Measurements from ENCODE around the gene LRP1B. TPM values are rescaled to one million over a fixed set of nuclear protein-coding genes. Genes with fewer than 3 reads are reported as not detected.

LRP1B gene
- total and polyA plus RNA-seq, 2 donors (not counting 1 experiment from before 2014, with no cell fraction given): under 0.01 to 0.01 TPM

- TF ChIP-seq EZH2 (IDR thresholded peaks at IDR 0.05; ENCODE audit: low read length, missing control alignments) (no peak), CTCF (conservative IDR thresholded peaks at IDR 0.05 in 1 of 2, IDR thresholded peaks at IDR 0.05 in 1 of 2; ENCODE audit: low read depth in 1 of 2, low read length in 2 of 2) (no peak)
- H3K9ac ChIP-seq (ENCODE audit: insufficient read depth, low read length): no peak overlapping the region
- H3K79me2 ChIP-seq (ENCODE audit: control insufficient read depth, insufficient read depth, low read length): no peaks in the 10 kb centered on the region
- H3K4me1 ChIP-seq (ENCODE audit: control insufficient read depth, extremely low read depth, insufficient read depth, low read length): no peaks in the 10 kb centered on the region
- H2AFZ ChIP-seq (ENCODE audit: low read length): no peak overlapping the region
- no peaks in the 10 kb centered on the region for H3K27me3 ChIP-seq (ENCODE audit: control insufficient read depth, insufficient read depth, low read length)
- no peak overlapping the region for H3K4me3 ChIP-seq (replicated peaks in 1 of 4; ENCODE audit: control extremely low read depth in 1 of 4, insufficient read depth in 1 of 4, low read depth in 3 of 4, low read length in 4 of 4)
- H3K27ac ChIP-seq (ENCODE audit: insufficient read depth, low read length): no peak overlapping the region
- no peaks in the 10 kb centered on the region for H3K36me3 ChIP-seq (ENCODE audit: control insufficient read depth, insufficient read depth, low read length)
- DNase-seq (ENCODE audit: low read depth in 2 of 2): no peak
- H3K9me3 ChIP-seq (ENCODE audit: control insufficient read depth, insufficient read depth, low read depth, low read length): no peaks in the 10 kb centered on the region
- H4K20me1 ChIP-seq (ENCODE audit: control insufficient read depth, extremely low read depth, insufficient read depth, low read length): no peaks in the 10 kb centered on the region
- H3K4me2 ChIP-seq (ENCODE audit: extremely low read depth, insufficient read depth, low read length): no peak overlapping the region
Measured at GRCh38 chr2:140401056-140401455, 1729.8 kb downstream of the LRP1B start.

GRCh38 chr2:140392824-140393223, 1738.0 kb downstream of the LRP1B start:
- DNase-seq (ENCODE audit: low read depth in 2 of 2): peak in 1 of 2 donors; percentile 18
- no peak overlapping the region for H2AFZ ChIP-seq (ENCODE audit: low read length)
- no peak overlapping the region for H3K9ac ChIP-seq (ENCODE audit: insufficient read depth, low read length)
- no peaks in the 10 kb centered on the region for H3K36me3 ChIP-seq (ENCODE audit: control insufficient read depth, insufficient read depth, low read length)
- H3K79me2 ChIP-seq (ENCODE audit: control insufficient read depth, insufficient read depth, low read length): no peaks in the 10 kb centered on the region
- H3K9me3 ChIP-seq (ENCODE audit: control insufficient read depth, insufficient read depth, low read depth, low read length): no peaks in the 10 kb centered on the region
- no peak overlapping the region for H3K4me2 ChIP-seq (ENCODE audit: extremely low read depth, insufficient read depth, low read length)
- no peaks in the 10 kb centered on the region for H4K20me1 ChIP-seq (ENCODE audit: control insufficient read depth, extremely low read depth, insufficient read depth, low read length)
- no peak for TF ChIP-seq CTCF (conservative IDR thresholded peaks at IDR 0.05 in 1 of 2, IDR thresholded peaks at IDR 0.05 in 1 of 2; ENCODE audit: low read depth in 1 of 2, low read length in 2 of 2)
- TF ChIP-seq EZH2 (IDR thresholded peaks at IDR 0.05; ENCODE audit: low read length, missing control alignments): no peak
- no peak overlapping the region for H3K27ac ChIP-seq (ENCODE audit: insufficient read depth, low read length)
- H3K4me1 ChIP-seq (ENCODE audit: control insufficient read depth, extremely low read depth, insufficient read depth, low read length): no peaks in the 10 kb centered on the region
- H3K27me3 ChIP-seq (ENCODE audit: control insufficient read depth, insufficient read depth, low read length): no peaks in the 10 kb centered on the region
- no peak overlapping the region for H3K4me3 ChIP-seq (replicated peaks in 1 of 4; ENCODE audit: control extremely low read depth in 1 of 4, insufficient read depth in 1 of 4, low read depth in 3 of 4, low read length in 4 of 4)

- H3K79me2 ChIP-seq (ENCODE audit: control insufficient read depth, insufficient read depth, low read length): no peaks in the 10 kb centered on the region
- no peak overlapping the region for H2AFZ ChIP-seq (ENCODE audit: low read length)
- no peaks in the 10 kb centered on the region for H3K36me3 ChIP-seq (ENCODE audit: control insufficient read depth, insufficient read depth, low read length)
- no peaks in the 10 kb centered on the region for H3K27me3 ChIP-seq (ENCODE audit: control insufficient read depth, insufficient read depth, low read length)
- H3K4me1 ChIP-seq (ENCODE audit: control insufficient read depth, extremely low read depth, insufficient read depth, low read length): no peaks in the 10 kb centered on the region
- DNase-seq (ENCODE audit: low read depth in 2 of 2): no peak
- H3K9me3 ChIP-seq (ENCODE audit: control insufficient read depth, insufficient read depth, low read depth, low read length): no peaks in the 10 kb centered on the region
- no peak overlapping the region for H3K27ac ChIP-seq (ENCODE audit: insufficient read depth, low read length)
- H3K4me3 ChIP-seq (replicated peaks in 1 of 4; ENCODE audit: control extremely low read depth in 1 of 4, insufficient read depth in 1 of 4, low read depth in 3 of 4, low read length in 4 of 4): no peak overlapping the region
- no peak overlapping the region for H3K4me2 ChIP-seq (ENCODE audit: extremely low read depth, insufficient read depth, low read length)
- H3K9ac ChIP-seq (ENCODE audit: insufficient read depth, low read length): no peak overlapping the region
- TF ChIP-seq EZH2 (IDR thresholded peaks at IDR 0.05; ENCODE audit: low read length, missing control alignments) (no peak), CTCF (conservative IDR thresholded peaks at IDR 0.05 in 1 of 2, IDR thresholded peaks at IDR 0.05 in 1 of 2; ENCODE audit: low read depth in 1 of 2, low read length in 2 of 2) (no peak)
- no peaks in the 10 kb centered on the region for H4K20me1 ChIP-seq (ENCODE audit: control insufficient read depth, extremely low read depth, insufficient read depth, low read length)
Measured at GRCh38 chr2:140384946-140385345, 1745.9 kb downstream of the LRP1B start.

Measured in fibroblast of lung (primary cell).